ENCODE results near the gene USP47. TPM values are rescaled to one million over a fixed set of nuclear protein-coding genes. Genes with fewer than 3 reads are reported as not detected.

Gene USP47
- total RNA-seq, 1 experiment from 2014 or later: 39.2 TPM

DNA sequence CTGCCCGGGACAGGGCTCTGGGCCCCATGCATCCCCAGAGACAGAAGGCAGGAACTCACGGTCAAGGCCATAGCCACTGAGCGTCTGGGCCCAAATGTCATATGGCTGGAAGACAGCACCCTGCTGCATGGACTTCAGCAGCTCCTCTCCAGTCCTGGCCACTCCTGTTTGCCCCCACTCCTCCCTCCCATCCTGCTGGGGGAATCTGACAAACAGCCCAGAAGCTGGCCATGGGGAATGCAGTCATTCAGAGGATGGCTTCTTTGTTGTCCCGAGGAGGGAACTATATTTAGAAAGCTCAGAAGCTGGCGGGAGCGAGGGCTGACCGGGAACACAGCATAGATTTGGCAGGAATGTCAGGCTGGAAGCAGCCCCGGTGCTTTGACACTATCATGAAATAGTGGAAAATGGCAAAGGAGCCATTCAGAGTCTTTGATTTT is 131.6 kb downstream of the USP47 start:
- H3K36me3 ChIP-seq (ENCODE audit: control insufficient read depth, insufficient read depth, low read length): no peaks in the 10 kb centered on the region
- H3K4me1 ChIP-seq (ENCODE audit: control insufficient read depth, insufficient read depth, low read length): peaks cover 28% of the 10 kb centered on the region
- in situ Hi-C loops (cut with HindIII; ENCODE audit: low pct_unique_long_range_greater_than_20kb, low sequenced_read_pairs) (no loop called here), intact Hi-C loops (cut with micrococcal nuclease; ENCODE audit: unreplicated experiment) (no loop called here)
- no peak for ATAC-seq
- H3K27me3 ChIP-seq (ENCODE audit: control insufficient read depth, insufficient read depth, low read length): no peaks in the 10 kb centered on the region
- TF ChIP-seq, protein P1, sequence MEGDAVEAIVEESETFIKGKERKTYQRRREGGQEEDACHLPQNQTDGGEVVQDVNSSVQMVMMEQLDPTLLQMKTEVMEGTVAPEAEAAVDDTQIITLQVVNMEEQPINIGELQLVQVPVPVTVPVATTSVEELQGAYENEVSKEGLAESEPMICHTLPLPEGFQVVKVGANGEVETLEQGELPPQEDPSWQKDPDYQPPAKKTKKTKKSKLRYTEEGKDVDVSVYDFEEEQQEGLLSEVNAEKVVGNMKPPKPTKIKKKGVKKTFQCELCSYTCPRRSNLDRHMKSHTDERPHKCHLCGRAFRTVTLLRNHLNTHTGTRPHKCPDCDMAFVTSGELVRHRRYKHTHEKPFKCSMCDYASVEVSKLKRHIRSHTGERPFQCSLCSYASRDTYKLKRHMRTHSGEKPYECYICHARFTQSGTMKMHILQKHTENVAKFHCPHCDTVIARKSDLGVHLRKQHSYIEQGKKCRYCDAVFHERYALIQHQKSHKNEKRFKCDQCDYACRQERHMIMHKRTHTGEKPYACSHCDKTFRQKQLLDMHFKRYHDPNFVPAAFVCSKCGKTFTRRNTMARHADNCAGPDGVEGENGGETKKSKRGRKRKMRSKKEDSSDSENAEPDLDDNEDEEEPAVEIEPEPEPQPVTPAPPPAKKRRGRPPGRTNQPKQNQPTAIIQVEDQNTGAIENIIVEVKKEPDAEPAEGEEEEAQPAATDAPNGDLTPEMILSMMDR (IDR thresholded peaks at IDR 0.05): no peak
- TF ChIP-seq TCF7L2 (IDR thresholded peaks at IDR 0.05; ENCODE audit: low read depth, low read length): no peak
- no peak for TF ChIP-seq POLR2AphosphoS5 (IDR thresholded peaks at IDR 0.05; ENCODE audit: low read depth, low read length)
- no peaks in the 10 kb centered on the region for H3K9me3 ChIP-seq (ENCODE audit: control insufficient read depth, insufficient read depth, low read depth, low read length)
- H3K4me3 ChIP-seq (ENCODE audit: low read depth in 2 of 2, low read length in 2 of 2): no peak overlapping the region
- BruUV-seq (replicated peaks): no TSS peak
- CTCF ChIA-PET: no interaction called here
- H3K27ac ChIP-seq (ENCODE audit: low read length): no peak overlapping the region
- POLR2A ChIA-PET: no interaction called here
- no peak for DNase-seq (ENCODE audit: low read depth, low spot score)

DNA sequence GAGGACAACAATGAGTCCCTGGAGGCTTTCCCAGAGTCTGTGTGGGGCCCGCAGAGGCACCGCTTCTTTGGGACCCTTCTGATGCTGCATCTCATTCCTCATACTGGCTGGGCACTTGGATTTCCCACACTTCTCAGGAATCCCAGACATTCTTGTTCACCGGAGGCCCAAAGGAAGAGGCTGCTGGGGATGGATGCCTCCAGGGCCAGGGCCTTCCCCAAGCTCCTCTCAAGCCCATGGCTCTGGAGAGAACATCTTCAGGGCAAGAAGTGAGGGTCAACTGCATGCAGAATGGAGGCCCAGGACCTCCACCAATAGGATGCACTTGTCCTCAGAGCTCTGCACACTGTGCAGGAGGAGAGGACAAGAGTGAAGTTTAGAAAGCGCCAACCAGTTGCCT is 132.1 kb downstream of the USP47 start:
- POLR2A ChIA-PET: no interaction called here
- Histone ChIP-seq H3K4me3 (ENCODE audit: low read depth in 2 of 2, low read length in 2 of 2) (no peak overlapping the region), H3K36me3 (ENCODE audit: control insufficient read depth, insufficient read depth, low read length) (no peaks in the 10 kb centered on the region), H3K9me3 (ENCODE audit: control insufficient read depth, insufficient read depth, low read depth, low read length) (no peaks in the 10 kb centered on the region), H3K27me3 (ENCODE audit: control insufficient read depth, insufficient read depth, low read length) (no peaks in the 10 kb centered on the region), H3K4me1 (ENCODE audit: control insufficient read depth, insufficient read depth, low read length) (peaks cover 28% of the 10 kb centered on the region), H3K27ac (ENCODE audit: low read length) (no peak overlapping the region)
- no TSS peak for BruUV-seq (replicated peaks)
- in situ Hi-C loops (cut with HindIII; ENCODE audit: low pct_unique_long_range_greater_than_20kb, low sequenced_read_pairs) (no loop called here), intact Hi-C loops (cut with micrococcal nuclease; ENCODE audit: unreplicated experiment) (no loop called here)
- no peak for TF ChIP-seq TCF7L2 (IDR thresholded peaks at IDR 0.05; ENCODE audit: low read depth, low read length)
- DNase-seq (ENCODE audit: low read depth, low spot score) (no peak), ATAC-seq (no peak)
- CTCF ChIA-PET: no interaction called here

DNA sequence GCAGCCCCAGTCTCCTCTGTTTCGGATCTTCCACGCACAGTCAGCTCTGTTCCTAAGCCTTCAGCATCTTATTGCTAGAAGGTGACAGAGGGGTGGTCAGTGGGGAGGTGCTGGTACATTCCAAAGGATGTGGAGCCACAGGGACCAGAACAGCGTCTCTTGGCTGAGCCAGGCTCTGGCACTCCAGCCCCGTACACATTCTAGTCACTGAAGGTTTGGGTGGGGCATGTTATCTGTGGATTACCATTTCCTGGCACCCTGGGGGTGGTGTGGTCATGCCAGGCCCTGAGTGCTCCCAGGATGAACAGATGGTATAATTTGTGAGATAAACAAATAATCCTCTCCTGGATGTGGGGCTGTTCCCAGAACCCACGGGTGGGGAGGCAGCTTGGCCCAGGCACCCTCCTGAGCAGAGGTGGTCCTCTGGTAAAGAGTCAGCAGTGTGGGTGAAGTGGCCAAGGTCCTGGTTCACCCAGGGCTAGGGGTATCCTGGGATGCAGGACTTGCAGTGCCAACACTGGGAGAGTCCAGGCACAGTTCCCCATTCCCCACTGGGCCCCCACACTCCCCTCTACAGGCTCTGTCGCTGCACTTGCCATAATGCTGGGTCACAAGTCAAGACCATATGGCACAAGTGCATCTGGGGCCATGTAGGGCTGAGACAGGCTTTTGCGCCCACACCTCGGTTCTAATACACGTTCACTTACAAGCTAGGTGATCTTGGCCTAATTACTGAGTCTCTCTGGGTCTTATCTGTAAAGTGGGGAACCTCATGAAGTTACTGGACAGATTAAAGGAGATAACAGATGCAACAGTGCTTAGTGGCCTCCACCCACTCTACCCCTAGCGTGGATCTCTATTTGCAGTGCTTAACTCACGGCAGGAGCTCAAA is 133.7 kb downstream of the USP47 start:
- no peaks in the 10 kb centered on the region for H3K9me3 ChIP-seq (ENCODE audit: control insufficient read depth, insufficient read depth, low read depth, low read length)
- no peak for DNase-seq (ENCODE audit: low read depth, low spot score)
- ChIA-PET CTCF (interaction anchor here (1.9 kb wide), 1 partner anchor 9 kb away, joined by 14 read pairs; no protein-coding TSS in a partner anchor), POLR2A (no interaction called here)
- no peaks in the 10 kb centered on the region for H3K36me3 ChIP-seq (ENCODE audit: control insufficient read depth, insufficient read depth, low read length)
- no TSS peak for BruUV-seq (replicated peaks)
- peaks cover 44% of the 10 kb centered on the region for H3K4me1 ChIP-seq (ENCODE audit: control insufficient read depth, insufficient read depth, low read length)
- H3K27ac ChIP-seq (ENCODE audit: low read length): peak overlapping the region; percentile 95
- in situ Hi-C loops (cut with HindIII; ENCODE audit: low pct_unique_long_range_greater_than_20kb, low sequenced_read_pairs): no loop called here
- no peaks in the 10 kb centered on the region for H3K27me3 ChIP-seq (ENCODE audit: control insufficient read depth, insufficient read depth, low read length)
- H3K4me3 ChIP-seq (ENCODE audit: low read depth in 2 of 2, low read length in 2 of 2): no peak overlapping the region
- TF ChIP-seq, protein P1 (IDR thresholded peaks at IDR 0.05): no peak
- no peak for TF ChIP-seq POLR2AphosphoS5 (IDR thresholded peaks at IDR 0.05; ENCODE audit: low read depth, low read length)
- no peak for TF ChIP-seq TCF7L2 (IDR thresholded peaks at IDR 0.05; ENCODE audit: low read depth, low read length)
- TF ChIP-seq, protein P2, sequence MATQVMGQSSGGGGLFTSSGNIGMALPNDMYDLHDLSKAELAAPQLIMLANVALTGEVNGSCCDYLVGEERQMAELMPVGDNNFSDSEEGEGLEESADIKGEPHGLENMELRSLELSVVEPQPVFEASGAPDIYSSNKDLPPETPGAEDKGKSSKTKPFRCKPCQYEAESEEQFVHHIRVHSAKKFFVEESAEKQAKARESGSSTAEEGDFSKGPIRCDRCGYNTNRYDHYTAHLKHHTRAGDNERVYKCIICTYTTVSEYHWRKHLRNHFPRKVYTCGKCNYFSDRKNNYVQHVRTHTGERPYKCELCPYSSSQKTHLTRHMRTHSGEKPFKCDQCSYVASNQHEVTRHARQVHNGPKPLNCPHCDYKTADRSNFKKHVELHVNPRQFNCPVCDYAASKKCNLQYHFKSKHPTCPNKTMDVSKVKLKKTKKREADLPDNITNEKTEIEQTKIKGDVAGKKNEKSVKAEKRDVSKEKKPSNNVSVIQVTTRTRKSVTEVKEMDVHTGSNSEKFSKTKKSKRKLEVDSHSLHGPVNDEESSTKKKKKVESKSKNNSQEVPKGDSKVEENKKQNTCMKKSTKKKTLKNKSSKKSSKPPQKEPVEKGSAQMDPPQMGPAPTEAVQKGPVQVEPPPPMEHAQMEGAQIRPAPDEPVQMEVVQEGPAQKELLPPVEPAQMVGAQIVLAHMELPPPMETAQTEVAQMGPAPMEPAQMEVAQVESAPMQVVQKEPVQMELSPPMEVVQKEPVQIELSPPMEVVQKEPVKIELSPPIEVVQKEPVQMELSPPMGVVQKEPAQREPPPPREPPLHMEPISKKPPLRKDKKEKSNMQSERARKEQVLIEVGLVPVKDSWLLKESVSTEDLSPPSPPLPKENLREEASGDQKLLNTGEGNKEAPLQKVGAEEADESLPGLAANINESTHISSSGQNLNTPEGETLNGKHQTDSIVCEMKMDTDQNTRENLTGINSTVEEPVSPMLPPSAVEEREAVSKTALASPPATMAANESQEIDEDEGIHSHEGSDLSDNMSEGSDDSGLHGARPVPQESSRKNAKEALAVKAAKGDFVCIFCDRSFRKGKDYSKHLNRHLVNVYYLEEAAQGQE (IDR thresholded peaks at IDR 0.05; ENCODE audit: insufficient read depth in 1 of 2, low read depth in 2 of 2, low read length in 1 of 2): no peak
- no peak for TF ChIP-seq SIN3A (IDR thresholded peaks at IDR 0.05; ENCODE audit: borderline replicate concordance, insufficient read depth, low read depth, low read length)
- no peak for ATAC-seq
- intact Hi-C loops (cut with micrococcal nuclease; ENCODE audit: unreplicated experiment): loop anchor here (5.0 kb wide), 1 partner anchor 67 kb away; no protein-coding TSS in a partner anchor

Measured in Panc1 (cell line).